IMR-90 (cell line): Measurements from ENCODE around the gene CPO. TPM values are rescaled to one million over a fixed set of nuclear protein-coding genes. Genes with fewer than 3 reads are reported as not detected.

ENCODE experiments used
- ATAC-seq: fragments of 200-7000 bp; cut with Tn5 transposase; 2 replicates; pipeline ENCODE4 v1.9.1; 2020; ENCODE audit warnings: low read depth, mild to moderate bottlenecking, moderate library complexity
- BruUV-seq: library from RNA; stranded (reverse); fragments of 400-500 nt; replicated peaks from 2 replicates; lab custom pipeline; 2021; lab: Mats Ljungman, UMichigan
- CTCF ChIA-PET: fragments of 300-600 bp; formaldehyde crosslinking; extraction: SDS; loops from one replicate; lab custom pipeline; 2021; ENCODE audit warnings: antibody characterized with exemption; lab: Yijun Ruan, JAX
- POLR2A ChIA-PET: fragments of 300-600 bp; sonication (Branson Sonifier 250); formaldehyde crosslinking; loops from one replicate; lab custom pipeline; 2022; ENCODE audit warnings: antibody characterized with exemption; ENCODE audit not compliant: unreplicated experiment; lab: Charles Lee
- DNase-seq: peaks from one replicate; pipeline ENCODE4 v3.0.0; 2013
- H2AFZ ChIP-seq: replicated peaks from 2 replicates; pipeline ENCODE3; 2013; ENCODE audit warnings: low read length, mild to moderate bottlenecking; ENCODE audit not compliant: poor library complexity
- H2AK5ac ChIP-seq: 2 replicates; pipeline ENCODE4 v1.6.1; 2013; ENCODE audit warnings: low read depth, low read length, inconsistent platforms
- H2AK9ac ChIP-seq: replicated peaks from 2 replicates; pipeline ENCODE3; 2013; ENCODE audit warnings: mild to moderate bottlenecking, low read depth, low read length, moderate library complexity; ENCODE audit not compliant: poor library complexity
- H2BK120ac ChIP-seq: 2 replicates; pipeline ENCODE4 v1.6.1; 2013; ENCODE audit warnings: low read depth, low read length, inconsistent platforms
- H2BK15ac ChIP-seq: 3 replicates; pipeline ENCODE4 v1.6.1; 2013; ENCODE audit warnings: low read depth, low read length, inconsistent platforms
- H2BK20ac ChIP-seq: 2 replicates; pipeline ENCODE4 v1.6.1; 2013; ENCODE audit warnings: low read depth, mild to moderate bottlenecking, inconsistent platforms, low read length, moderate library complexity
- H2BK5ac ChIP-seq: 2 replicates; pipeline ENCODE4 v1.6.1; 2013; ENCODE audit warnings: mild to moderate bottlenecking, low read depth, low read length, inconsistent platforms; ENCODE audit not compliant: poor library complexity, severe bottlenecking
- H3K14ac ChIP-seq: replicated peaks from 2 replicates; pipeline ENCODE4 v1.6.1; 2013; ENCODE audit warnings: low read depth, low read length, inconsistent platforms
- H3K18ac ChIP-seq: 2 replicates; pipeline ENCODE4 v1.6.1; 2013; ENCODE audit warnings: low read depth, low read length, control low read depth
- H3K23ac ChIP-seq: 2 replicates; pipeline ENCODE4 v1.6.1; 2013; ENCODE audit warnings: low read depth, low read length, inconsistent platforms
- H3K27ac ChIP-seq: 2 replicates; pipeline ENCODE4 v1.5.1; 2013; ENCODE audit warnings: mild to moderate bottlenecking, control low read depth, low read length; ENCODE audit not compliant: insufficient read depth
- H3K27me3 ChIP-seq: 2 replicates; pipeline ENCODE4 v1.6.1; 2013; ENCODE audit warnings: low read length; ENCODE audit not compliant: control insufficient read depth, insufficient read depth
- H3K36me3 ChIP-seq: 2 replicates; pipeline ENCODE4 v1.6.1; 2013; ENCODE audit warnings: low read length, mixed read lengths; ENCODE audit not compliant: control insufficient read depth, insufficient read depth
- H3K4ac ChIP-seq: 2 replicates; pipeline ENCODE4 v1.6.1; 2013; ENCODE audit warnings: low read depth, low read length, inconsistent platforms
- H3K4me1 ChIP-seq: 2 replicates; pipeline ENCODE4 v1.6.1; 2013; ENCODE audit warnings: low read length, mixed read lengths; ENCODE audit not compliant: control insufficient read depth, insufficient read depth
- H3K4me2 ChIP-seq: 2 replicates; pipeline ENCODE4 v1.6.1; 2013; ENCODE audit warnings: low read depth, mild to moderate bottlenecking, control low read depth, low read length, moderate library complexity
- H3K4me3 ChIP-seq: 2 replicates; pipeline ENCODE4 v1.5.1; 2013; ENCODE audit warnings: low read depth, mild to moderate bottlenecking, control low read depth, low read length, moderate library complexity; ENCODE audit not compliant: insufficient read depth
- H3K56ac ChIP-seq: 2 replicates; pipeline ENCODE4 v1.6.1; 2013; ENCODE audit warnings: low read length, inconsistent platforms; ENCODE audit not compliant: insufficient read depth; ENCODE audit errors: extremely low read depth
- H3K79me1 ChIP-seq, 2 experiments: 2 replicates each; pipeline ENCODE4 v1.6.1; 2013; ENCODE audit warnings: low read length in 2 of 2, inconsistent platforms in 1 of 2, low read depth in 1 of 2
- H3K9ac ChIP-seq: 2 replicates; pipeline ENCODE4 v1.6.1; 2013; ENCODE audit warnings: low read depth, low read length, control low read depth
- H3K9me1 ChIP-seq: 2 replicates; pipeline ENCODE4 v1.6.1; 2013; ENCODE audit warnings: low read length, inconsistent platforms; ENCODE audit not compliant: insufficient read depth
- H3K9me3 ChIP-seq: 2 replicates; pipeline ENCODE4 v1.6.1; 2013; ENCODE audit warnings: low read length; ENCODE audit not compliant: control insufficient read depth, insufficient read depth
- H4K20me1 ChIP-seq: 2 replicates; pipeline ENCODE4 v1.6.1; 2013; ENCODE audit warnings: low read length, inconsistent platforms; ENCODE audit not compliant: insufficient read depth
- H4K5ac ChIP-seq: 2 replicates; pipeline ENCODE4 v1.6.1; 2013; ENCODE audit warnings: mild to moderate bottlenecking, low read depth, low read length, control low read depth
- H4K8ac ChIP-seq, 2 experiments: 2 replicates each; pipeline ENCODE4 v1.6.1; 2013; ENCODE audit warnings: low read depth in 2 of 2, low read length in 2 of 2, control low read depth in 1 of 2, inconsistent platforms in 1 of 2
- H4K91ac ChIP-seq: 2 replicates; pipeline ENCODE4 v1.6.1; 2013; ENCODE audit warnings: low read depth, low read length, inconsistent platforms; ENCODE audit not compliant: insufficient read depth
- BHLHE40 ChIP-seq: fragments of 150-350 bp; IDR thresholded peaks from 2 replicates; pipeline ENCODE4 v1.6.1; 2016; ENCODE audit warnings: mild to moderate bottlenecking, low read depth, low read length
- CEBPB ChIP-seq: IDR thresholded peaks from 2 replicates; pipeline ENCODE4 v1.6.1; 2012; ENCODE audit warnings: low read depth, low read length, improper control_type of control experiment
- CHD1 ChIP-seq: IDR thresholded peaks from 2 replicates; pipeline ENCODE4 v1.6.1; 2012; ENCODE audit warnings: low read depth, low read length, improper control_type of control experiment
- ELK1 ChIP-seq: fragments of 150-350 bp; IDR thresholded peaks from 2 replicates; pipeline ENCODE4 v1.6.1; 2016; ENCODE audit warnings: low read depth, mild to moderate bottlenecking, low read length, moderate library complexity, borderline replicate concordance
- FOS ChIP-seq: fragments of 150-350 bp; IDR thresholded peaks from 2 replicates; pipeline ENCODE4 v1.6.1; 2016; ENCODE audit warnings: low read depth, low read length
- MAFK ChIP-seq: IDR thresholded peaks from 2 replicates; pipeline ENCODE4 v1.6.1; 2012; ENCODE audit warnings: low read depth, low read length, improper control_type of control experiment
- MAZ ChIP-seq: IDR thresholded peaks from 2 replicates; pipeline ENCODE4 v1.6.1; 2012; ENCODE audit warnings: low read depth, mild to moderate bottlenecking, low read length, improper control_type of control experiment, moderate library complexity, borderline replicate concordance
- MXI1 ChIP-seq: IDR thresholded peaks from 2 replicates; pipeline ENCODE4 v1.6.1; 2012; ENCODE audit warnings: low read depth, mild to moderate bottlenecking, low read length, moderate library complexity, borderline replicate concordance
- NFE2L2 ChIP-seq: fragments of 150-350 bp; IDR thresholded peaks from 2 replicates; pipeline ENCODE4 v1.6.1; 2016; ENCODE audit warnings: low read depth, mild to moderate bottlenecking, low read length
- POLR2A ChIP-seq: IDR thresholded peaks from 2 replicates; pipeline ENCODE4 v1.6.1; 2012; ENCODE audit warnings: mild to moderate bottlenecking, low read depth, low read length
- RAD21 ChIP-seq: IDR thresholded peaks from 2 replicates; pipeline ENCODE4 v1.6.1; 2012; ENCODE audit warnings: low read length, improper control_type of control experiment
- RCOR1 ChIP-seq: IDR thresholded peaks from 2 replicates; pipeline ENCODE4 v1.6.1; 2012; ENCODE audit warnings: mild to moderate bottlenecking, low read length, improper control_type of control experiment; ENCODE audit not compliant: insufficient replicate concordance
- RFX5 ChIP-seq: IDR thresholded peaks from 2 replicates; pipeline ENCODE4 v1.8.0; 2012; ENCODE audit warnings: low read depth, mild to moderate bottlenecking, low read length, moderate library complexity
- SMC3 ChIP-seq: fragments of 150-350 bp; IDR thresholded peaks from 2 replicates; pipeline ENCODE4 v1.6.1; 2016; ENCODE audit warnings: low read depth, mild to moderate bottlenecking, antibody characterized with exemption, low read length, moderate library complexity
- WGBS, 2 experiments: methylation state at CpG; one replicate each; pipeline versions ENCODE4 v1.1.5 to v1.1.7; 2013; ENCODE audit warnings: missing lambda C conversion rate in 2 of 2; ENCODE audit not compliant: insufficient read length in 1 of 2; ENCODE audit errors: extremely low coverage in 2 of 2; 5-methylcytosine and 5-hydroxymethylcytosine counted together
- dilution Hi-C: fragments of 300-500 bp; cut with HindIII; formaldehyde crosslinking; loops from one replicate; pipeline ENCODE4 v1.14.3; 2018; ENCODE audit warnings: low sequenced_read_pairs; ENCODE audit not compliant: unreplicated experiment
- in situ Hi-C: fragments of 300-500 bp; cut with MboI; formaldehyde crosslinking; loops from 3 replicates; pipeline ENCODE4 v1.14.3; 2019; ENCODE audit warnings: low sequenced_read_pairs, inconsistent platforms, mixed read lengths
- intact Hi-C: fragments of 100-400 bp; cut with micrococcal nuclease; formaldehyde crosslinking; loops from 2 replicates; pipeline ENCODE4 v1.10.0; 2022
- polyA plus RNA-seq, 3 experiments: library from polyadenylated mRNA; depleted of rRNA; stranded (reverse); fragments of >200 nt; gene quantifications; 2 replicates each; pipeline ENCODE4 v1.2.3, GENCODE V29; 2012; ENCODE audit warnings: low replicate concordance in 1 of 3
- total RNA-seq: library from RNA; depleted of rRNA; stranded (reverse); fragments of >200 nt; gene quantifications from 2 replicates; pipeline ENCODE4 v1.2.3, GENCODE V29; 2012
- TF ChIP-seq, protein P1 (sequence below): fragments of 150-350 bp; IDR thresholded peaks from 2 replicates; pipeline ENCODE4 v1.6.1; 2017; ENCODE audit warnings: mild to moderate bottlenecking, antibody characterized with exemption, low read length, low read depth
- TF ChIP-seq, protein P2 (sequence below): conservative IDR thresholded peaks from 2 replicates; pipeline ENCODE4 v1.5.1; 2012; ENCODE audit warnings: mild to moderate bottlenecking, low read depth, low read length, improper control_type of control experiment

CPO gene
- total and polyA plus RNA-seq, 2 of the 4 experiments (the other 2 are of a cell fraction) = not detected

- WGBS, 2 experiments = no CpG with 5 or more reads among the region's 3 CpGs
- dilution Hi-C loops = no loop called here
- Histone ChIP-seq H3K56ac (no peak overlapping the region), H4K20me1 (no peaks in the 10 kb centered on the region), H3K36me3 (no peaks in the 10 kb centered on the region), H3K23ac (no peak overlapping the region), H4K5ac (no peak overlapping the region), H2BK5ac (no peak overlapping the region), H3K4me2 (no peak overlapping the region), H2AK9ac (no peak overlapping the region), H3K4ac (no peak overlapping the region), H3K18ac (no peak overlapping the region), H3K9ac (no peak overlapping the region), H2BK15ac (no peak overlapping the region), H3K79me1 (no peaks in the 10 kb centered on the region), H4K8ac (no peak overlapping the region), H3K14ac (no peak overlapping the region), H2AFZ (peak overlapping the region; percentile 16), H3K9me1 (no peaks in the 10 kb centered on the region), H2BK20ac (no peak overlapping the region), H3K4me1 (no peaks in the 10 kb centered on the region), H2BK120ac (no peak overlapping the region), H3K27ac (no peak overlapping the region), H2AK5ac (no peak overlapping the region), H3K27me3 (peaks cover 5% of the 10 kb centered on the region; the same call in 1 of the 2 replicates), H3K4me3 (no peak overlapping the region), H3K9me3 (peaks cover 2% of the 10 kb centered on the region; the same call in 1 of the 2 replicates), H4K91ac (no peak overlapping the region)
- in situ Hi-C loops = no loop called here
- no peak for TF ChIP-seq MAFK
- no peak for TF ChIP-seq ELK1
- TF ChIP-seq, protein P1, sequence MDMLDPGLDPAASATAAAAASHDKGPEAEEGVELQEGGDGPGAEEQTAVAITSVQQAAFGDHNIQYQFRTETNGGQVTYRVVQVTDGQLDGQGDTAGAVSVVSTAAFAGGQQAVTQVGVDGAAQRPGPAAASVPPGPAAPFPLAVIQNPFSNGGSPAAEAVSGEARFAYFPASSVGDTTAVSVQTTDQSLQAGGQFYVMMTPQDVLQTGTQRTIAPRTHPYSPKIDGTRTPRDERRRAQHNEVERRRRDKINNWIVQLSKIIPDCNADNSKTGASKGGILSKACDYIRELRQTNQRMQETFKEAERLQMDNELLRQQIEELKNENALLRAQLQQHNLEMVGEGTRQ = peak; percentile 43; the same call in 1 of the 2 replicates
- peak; percentile 90 for TF ChIP-seq CEBPB
- no peak for TF ChIP-seq NFE2L2
- peak; percentile 37; the same call in 1 of the 2 replicates for TF ChIP-seq MXI1
- TF ChIP-seq SMC3 = no peak
- no peak for TF ChIP-seq RFX5
- TF ChIP-seq, protein P2, sequence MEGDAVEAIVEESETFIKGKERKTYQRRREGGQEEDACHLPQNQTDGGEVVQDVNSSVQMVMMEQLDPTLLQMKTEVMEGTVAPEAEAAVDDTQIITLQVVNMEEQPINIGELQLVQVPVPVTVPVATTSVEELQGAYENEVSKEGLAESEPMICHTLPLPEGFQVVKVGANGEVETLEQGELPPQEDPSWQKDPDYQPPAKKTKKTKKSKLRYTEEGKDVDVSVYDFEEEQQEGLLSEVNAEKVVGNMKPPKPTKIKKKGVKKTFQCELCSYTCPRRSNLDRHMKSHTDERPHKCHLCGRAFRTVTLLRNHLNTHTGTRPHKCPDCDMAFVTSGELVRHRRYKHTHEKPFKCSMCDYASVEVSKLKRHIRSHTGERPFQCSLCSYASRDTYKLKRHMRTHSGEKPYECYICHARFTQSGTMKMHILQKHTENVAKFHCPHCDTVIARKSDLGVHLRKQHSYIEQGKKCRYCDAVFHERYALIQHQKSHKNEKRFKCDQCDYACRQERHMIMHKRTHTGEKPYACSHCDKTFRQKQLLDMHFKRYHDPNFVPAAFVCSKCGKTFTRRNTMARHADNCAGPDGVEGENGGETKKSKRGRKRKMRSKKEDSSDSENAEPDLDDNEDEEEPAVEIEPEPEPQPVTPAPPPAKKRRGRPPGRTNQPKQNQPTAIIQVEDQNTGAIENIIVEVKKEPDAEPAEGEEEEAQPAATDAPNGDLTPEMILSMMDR = no peak
- no peak for TF ChIP-seq POLR2A
- TF ChIP-seq MAZ = no peak
- no peak for TF ChIP-seq FOS
- no peak for TF ChIP-seq RAD21
- TF ChIP-seq BHLHE40 = peak; percentile 80; the same call in 1 of the 2 replicates
- no peak for TF ChIP-seq RCOR1
- no peak for TF ChIP-seq CHD1
- intact Hi-C loops = no loop called here
- DNase-seq (peak; percentile 63), ATAC-seq (peak; percentile 35; the same call in 1 of the 2 replicates)
- ChIA-PET POLR2A (no interaction called here), CTCF (no interaction called here)
- BruUV-seq = no TSS peak
Measured at GRCh38 chr2:206971805-206972204, 32.5 kb downstream of the CPO start.
